WTC11 (cell line): ENCODE data around the gene GRIK5.

Experiments used
- CREB1 ChIP-seq: sonication (generic); formaldehyde crosslinking; IDR thresholded peaks from 2 replicates; pipeline ENCODE4 v1.8.0; 2023; ENCODE audit warnings: mild to moderate bottlenecking, missing genetic modification reagents
- JUN ChIP-seq: sonication (generic); formaldehyde crosslinking; IDR thresholded peaks from 2 replicates; pipeline ENCODE4 v1.8.0; 2023; ENCODE audit warnings: mild to moderate bottlenecking, missing genetic modification reagents
- USF2 ChIP-seq: sonication (generic); formaldehyde crosslinking; IDR thresholded peaks from 2 replicates; pipeline ENCODE4 v1.8.1; 2023; ENCODE audit warnings: mild to moderate bottlenecking, missing genetic modification reagents, moderate library complexity
- TF ChIP-seq, protein P1 (sequence below): fragments of 200-600 bp; IDR thresholded peaks from 2 replicates; pipeline ENCODE4 v1.8.0; 2022; ENCODE audit warnings: antibody characterized with exemption

DNA sequence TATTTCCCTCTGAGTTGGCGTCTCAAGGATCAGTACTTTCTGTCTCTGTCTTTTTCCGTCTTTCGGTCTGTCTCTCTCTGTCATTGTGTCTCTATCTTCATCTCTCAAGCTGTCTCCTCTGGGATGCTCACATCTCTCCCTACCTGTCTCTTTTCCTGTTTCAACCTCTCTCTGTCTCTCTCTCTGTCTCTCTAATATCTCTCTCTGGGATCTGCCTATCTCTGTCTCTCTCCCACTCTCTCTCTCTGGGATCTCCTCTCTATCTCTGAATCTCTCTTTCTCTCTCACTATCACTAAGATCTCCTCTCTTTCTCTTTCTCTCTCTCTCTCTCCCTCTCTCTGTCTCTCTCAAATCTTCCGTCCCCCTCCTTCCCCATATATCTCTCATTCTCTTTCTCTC lies 80.0 kb downstream of the GRIK5 start:
- TF ChIP-seq, protein P1, sequence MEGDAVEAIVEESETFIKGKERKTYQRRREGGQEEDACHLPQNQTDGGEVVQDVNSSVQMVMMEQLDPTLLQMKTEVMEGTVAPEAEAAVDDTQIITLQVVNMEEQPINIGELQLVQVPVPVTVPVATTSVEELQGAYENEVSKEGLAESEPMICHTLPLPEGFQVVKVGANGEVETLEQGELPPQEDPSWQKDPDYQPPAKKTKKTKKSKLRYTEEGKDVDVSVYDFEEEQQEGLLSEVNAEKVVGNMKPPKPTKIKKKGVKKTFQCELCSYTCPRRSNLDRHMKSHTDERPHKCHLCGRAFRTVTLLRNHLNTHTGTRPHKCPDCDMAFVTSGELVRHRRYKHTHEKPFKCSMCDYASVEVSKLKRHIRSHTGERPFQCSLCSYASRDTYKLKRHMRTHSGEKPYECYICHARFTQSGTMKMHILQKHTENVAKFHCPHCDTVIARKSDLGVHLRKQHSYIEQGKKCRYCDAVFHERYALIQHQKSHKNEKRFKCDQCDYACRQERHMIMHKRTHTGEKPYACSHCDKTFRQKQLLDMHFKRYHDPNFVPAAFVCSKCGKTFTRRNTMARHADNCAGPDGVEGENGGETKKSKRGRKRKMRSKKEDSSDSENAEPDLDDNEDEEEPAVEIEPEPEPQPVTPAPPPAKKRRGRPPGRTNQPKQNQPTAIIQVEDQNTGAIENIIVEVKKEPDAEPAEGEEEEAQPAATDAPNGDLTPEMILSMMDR, result no peak
- TF ChIP-seq JUN (CRISPR knock-in tag) (no peak), USF2 (no peak), CREB1 (no peak)
